T-helper 2 cell (primary cell): ENCODE results near the gene SFT2D2.
A peak's percentile ranks its signal among the peaks of the same experiment; 100 is the strongest.

Experiments
- DNase-seq, 5 experiments: peaks; one replicate each; pipeline versions ENCODE4 v3.0.0 to v3.0.0-alpha.2; 2012 to 2022

Gene SFT2D2

DNA sequence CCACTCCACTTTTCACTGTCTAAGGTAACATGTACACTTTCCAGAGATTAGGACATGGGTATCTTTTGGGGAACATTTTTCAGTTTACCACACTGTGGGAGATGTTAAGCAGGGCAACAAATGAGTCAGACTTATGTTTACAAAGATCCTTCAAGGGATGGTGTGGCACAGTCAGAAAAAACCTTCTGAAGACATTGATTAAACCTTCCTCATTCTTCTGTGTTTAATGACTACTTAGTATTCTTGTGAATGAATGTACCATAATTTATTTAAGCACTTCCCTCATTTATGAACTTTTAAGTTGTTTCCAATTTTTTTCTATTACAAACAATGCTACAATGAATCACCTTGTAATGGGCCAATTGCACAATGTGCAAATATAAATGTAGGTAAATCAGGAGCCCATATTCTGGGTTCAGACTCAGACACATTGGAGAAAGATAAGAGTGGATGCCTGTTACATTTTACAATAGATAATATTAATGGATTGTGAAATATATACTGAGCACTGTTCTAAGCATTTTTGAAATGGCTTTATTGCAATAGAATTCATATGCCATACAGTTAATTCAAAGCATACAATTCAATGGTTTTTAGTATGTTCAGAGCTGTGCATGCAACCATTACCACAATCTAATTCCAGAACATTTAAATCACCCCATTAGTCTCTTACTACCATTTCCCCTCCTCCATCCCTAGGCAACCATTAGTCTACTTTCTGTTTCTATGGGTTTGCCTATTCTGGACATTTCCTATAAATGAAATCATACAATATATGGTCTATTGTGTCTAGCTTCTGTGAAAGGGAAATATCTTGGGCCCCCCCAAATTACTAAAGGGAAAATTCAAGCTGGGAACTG lies 1.9 kb upstream of the SFT2D2 start:
- peak in 1 of 5 experiments; percentile 31 for DNase-seq

DNA sequence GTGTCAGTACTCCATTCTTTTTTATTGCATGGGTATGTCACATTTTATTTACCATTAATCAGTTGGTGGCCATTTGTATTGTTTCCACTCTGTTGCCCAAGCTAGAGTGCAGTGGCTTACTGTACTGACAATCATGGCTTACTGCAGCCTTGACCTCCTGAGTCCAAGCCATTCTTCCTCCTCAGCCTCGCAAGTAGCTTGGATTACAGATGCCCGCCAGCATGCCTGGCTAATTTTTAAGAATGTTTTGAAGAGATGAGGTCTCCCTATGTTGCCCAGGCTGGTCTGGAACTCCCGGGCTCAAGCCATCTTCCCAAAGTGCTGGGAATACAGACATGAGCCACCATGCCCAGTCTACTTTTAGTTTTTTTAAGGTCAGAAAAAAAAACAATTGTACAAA lies 813 bp upstream of the SFT2D2 start:
- no peak for DNase-seq

DNA sequence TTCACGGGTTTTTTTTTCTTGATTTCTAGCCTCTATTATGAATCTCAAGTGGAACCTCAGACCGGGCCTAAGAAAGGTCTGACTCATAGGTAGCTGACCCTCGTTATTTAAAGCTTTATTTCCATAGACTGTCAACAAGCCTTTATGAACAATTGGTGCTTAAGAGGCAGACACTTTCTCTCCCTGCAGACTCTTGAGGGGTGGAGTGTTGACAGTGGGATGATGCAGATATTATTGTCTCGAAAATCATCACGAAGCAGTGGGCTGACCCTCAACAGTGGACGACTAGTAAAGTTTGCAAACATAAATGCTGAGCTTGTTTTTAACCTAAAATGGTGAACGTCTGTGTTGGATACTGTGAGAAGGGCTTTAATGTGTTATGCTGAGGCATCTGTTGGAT lies 1.8 kb downstream of the SFT2D2 start:
- DNase-seq = no peak

DNA sequence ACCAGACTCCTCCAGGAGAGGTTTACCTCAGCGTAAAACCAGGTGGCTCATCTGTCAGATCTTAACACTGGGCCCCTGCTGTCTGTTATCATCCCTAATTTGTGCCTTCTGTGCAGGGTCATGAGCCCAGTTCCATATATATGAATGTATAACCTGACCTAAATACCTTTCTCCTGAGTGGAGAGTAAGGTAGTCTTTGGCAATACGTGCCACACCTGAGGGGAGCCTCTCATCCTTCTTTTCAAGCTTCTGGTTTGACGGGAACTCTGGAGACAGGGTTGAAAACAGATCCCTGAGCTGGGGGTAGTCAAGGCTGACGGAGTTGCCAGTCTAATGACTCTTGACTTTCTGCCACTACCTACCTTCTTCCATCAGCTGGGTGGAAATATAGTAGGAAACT lies 4.1 kb downstream of the SFT2D2 start:
- DNase-seq = no peak

DNA sequence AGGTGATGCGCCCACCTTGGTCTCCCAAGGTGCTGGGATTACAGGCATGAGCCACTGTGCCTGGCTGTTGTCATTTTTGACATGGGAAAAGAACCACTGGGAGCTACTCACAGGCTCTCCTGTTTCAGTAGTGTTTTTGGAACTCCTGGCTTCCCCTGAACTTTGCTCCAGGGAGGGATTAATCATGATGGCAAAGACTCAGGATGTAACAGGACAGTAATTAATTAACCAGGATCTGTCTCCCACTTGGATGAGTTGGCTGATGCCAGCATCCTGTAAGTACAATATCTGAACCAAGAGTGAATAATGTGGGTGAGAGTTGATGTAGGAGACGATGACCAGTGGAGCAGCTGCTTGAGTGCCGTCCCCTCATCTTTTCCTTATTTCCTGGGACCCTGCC lies 4.9 kb downstream of the SFT2D2 start:
- DNase-seq = no peak

DNA sequence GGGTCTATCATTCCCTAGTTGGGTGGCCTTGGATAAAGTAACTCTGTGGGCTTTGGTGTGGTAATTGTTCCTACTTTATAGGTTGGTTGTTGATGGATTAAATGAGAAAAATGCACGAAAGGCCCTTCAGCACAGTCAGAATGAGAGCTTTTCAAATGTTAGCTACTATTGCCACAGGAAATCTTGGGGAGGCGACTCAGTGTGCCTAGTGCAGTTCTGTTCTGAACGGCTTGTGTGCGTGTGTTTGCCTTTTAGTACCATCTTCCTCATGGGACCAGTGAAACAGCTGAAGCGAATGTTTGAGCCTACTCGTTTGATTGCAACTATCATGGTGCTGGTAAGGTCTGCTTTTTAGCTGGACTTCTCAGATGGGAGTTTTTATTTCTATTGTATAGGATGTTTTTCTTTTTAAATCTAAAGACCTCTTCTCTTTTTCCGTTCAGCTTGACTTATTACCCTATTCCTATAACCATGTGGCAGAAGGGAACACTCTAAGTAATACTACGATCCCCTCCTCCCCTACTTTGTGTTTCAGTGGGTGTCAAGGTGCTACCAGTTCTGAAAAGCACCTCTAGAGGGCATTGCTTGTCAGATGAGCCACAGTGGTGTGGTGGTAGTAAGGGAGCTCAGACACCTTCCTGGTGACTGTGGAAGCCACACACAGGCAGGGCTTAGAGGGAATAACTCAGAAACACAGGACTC lies 9.2 kb downstream of the SFT2D2 start:
- peak in 3 of 5 experiments; percentile 7 to 80 (median 17) for DNase-seq

DNA sequence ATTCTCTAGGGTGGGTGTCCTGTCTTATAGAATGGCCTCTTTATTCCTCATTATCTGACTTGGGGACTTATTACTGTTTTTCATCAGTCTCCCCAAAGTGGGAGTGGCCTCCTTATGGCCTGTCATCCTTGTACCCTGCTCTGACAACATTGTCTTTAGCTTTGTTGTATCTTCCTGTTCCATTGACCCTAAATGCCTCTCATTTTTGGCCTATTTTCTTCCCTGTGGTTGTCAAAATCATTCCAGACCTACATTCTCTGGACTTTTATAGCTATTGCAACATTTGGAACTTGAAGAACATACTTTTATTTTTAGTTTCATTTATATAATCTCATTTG lies 9.7 kb downstream of the SFT2D2 start:
- no peak for DNase-seq

DNA sequence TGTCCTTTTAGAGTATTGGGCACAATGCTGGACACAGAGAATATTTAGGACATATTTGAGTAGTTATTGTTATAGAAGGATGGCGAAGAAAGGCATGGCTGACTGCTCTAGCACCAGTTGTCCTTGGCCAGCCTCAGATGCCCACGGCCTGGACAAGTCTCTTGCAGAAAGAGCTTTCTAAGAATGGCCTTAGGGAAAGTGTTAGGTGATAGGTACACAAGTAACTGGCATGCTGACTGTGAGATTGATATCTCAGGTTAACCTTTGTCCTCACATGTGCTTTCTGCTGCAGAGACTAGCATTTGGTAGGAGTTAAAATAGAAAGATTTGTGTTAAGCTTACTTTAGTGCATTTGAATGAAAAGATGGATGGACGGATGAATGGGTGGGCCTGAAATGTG lies 10.1 kb downstream of the SFT2D2 start:
- peak in 1 of 5 experiments; percentile 51 for DNase-seq

DNA sequence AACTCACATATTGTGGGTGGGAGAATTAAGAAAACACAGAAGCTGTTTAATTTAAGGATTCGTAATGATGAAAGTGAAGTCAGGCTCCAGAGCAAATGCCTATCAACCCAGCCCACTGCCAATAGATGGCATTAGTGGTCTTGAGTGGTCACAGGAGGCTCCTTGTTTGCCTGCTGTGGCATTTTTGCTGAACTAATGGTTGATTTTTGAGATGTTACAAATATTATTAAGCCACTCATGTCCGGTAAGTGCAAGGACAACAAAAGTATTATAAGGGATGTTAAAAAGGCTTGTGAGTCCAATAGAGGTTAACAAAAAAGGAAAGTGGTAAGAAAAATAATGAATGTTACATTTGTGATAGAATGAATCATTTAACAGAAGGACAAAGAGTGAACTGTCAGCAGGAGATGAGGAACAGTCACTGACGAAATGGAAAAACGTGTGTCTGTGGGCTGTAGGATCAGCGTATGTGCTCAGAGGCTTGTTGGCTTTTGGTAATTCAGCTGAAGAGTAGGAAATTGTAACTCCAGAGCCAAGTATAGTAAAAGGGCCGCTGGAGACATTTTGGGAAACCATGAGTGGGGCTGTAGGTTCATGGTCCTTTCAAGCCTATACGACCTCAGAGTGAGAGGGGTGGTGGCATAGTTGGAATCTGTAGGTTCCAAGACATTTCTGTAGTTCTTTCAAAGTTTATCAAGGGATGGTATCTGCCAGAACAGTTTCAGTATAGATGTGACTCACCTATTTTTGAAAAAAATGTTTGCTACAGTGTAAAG lies 11.2 kb downstream of the SFT2D2 start:
- peak in 2 of 5 experiments; percentile 17 to 93 for DNase-seq

DNA sequence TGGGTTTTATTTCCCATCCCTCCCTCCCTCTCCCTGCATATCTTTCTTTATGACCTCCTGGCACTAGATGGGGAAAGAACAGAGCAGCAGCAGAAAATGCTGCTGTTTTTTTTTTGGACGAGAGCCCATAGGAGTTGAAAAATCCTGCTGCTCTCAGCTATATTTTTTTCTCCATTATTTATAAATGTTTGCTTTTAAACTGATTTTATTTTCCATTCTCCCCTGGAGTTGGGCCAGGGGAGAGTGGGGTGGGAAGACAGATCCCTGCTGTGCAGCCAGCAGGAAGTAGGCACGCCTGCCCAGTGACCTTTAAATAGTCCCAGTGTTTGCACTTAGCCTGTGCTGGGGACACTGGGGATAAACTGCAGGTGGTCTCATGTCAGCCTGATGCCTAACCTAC lies 17.4 kb downstream of the SFT2D2 start:
- DNase-seq = no peak

DNA sequence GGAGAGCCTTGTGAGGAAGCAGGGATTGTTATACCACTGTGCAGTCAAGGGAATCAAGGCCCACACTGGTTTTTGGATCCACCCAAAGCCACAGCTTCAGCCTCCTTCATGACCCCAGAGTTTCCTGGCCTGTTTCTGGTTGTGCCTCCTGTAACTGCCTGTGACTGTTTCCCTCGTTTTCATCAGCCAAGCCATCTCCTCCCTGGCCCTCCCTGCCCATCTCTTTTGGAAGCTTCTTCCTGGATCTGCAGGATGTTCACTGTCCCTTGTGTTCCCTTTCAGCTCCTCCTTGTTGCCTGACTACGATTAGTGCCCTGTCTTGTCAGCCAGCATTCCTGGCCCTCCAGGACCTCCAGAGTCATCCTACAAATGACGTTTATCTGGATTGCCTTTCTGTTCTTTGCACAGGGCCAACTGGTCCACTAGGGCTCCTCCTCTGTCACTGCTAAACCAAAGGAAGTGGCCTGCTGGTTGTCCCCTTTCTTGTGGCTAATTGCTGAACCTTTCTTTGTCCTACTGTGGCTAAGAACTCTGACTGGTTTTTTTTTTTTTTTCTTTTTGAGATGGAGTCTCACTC lies 17.9 kb downstream of the SFT2D2 start:
- DNase-seq = peak in 2 of 5 experiments; percentile 8 to 70

DNA sequence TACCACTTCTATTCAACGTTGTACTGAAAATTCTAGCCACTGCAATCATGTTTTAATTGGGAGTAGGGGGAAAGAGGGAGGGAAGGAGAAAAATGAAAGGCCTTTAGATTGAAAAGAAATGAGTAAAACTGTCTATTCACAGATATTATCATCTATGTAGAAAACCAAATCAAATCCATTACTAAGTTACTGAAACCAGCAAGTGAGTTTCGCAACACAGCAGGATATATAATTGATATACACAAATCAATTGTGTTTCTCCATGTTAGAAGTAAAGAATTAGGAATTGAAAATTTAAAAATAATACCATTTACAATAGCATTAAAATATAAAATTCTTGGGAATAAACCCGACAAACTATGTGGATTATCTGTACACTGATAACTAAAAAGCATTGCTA lies 19.2 kb downstream of the SFT2D2 start:
- DNase-seq = peak in 1 of 5 experiments; percentile 13

DNA sequence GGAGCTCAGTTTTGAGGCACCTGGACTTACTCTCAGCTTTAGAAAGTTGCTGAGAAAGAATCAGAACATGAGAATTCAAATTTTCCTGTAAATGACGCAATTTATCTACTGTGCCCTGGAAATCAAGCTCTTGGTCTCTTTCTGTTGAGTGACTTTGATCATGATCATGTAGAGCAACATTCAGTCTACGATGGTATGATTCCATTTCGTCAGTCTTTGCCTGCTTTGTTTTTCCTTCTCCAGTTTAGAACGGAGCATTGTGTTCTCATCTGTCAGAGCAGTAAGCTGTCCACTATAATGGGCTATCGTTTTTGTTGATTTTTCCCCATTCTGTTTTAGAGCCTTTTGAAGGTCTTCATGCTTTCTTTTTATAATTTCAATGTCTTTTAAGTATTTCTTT lies 20.7 kb downstream of the SFT2D2 start:
- DNase-seq = no peak

DNA sequence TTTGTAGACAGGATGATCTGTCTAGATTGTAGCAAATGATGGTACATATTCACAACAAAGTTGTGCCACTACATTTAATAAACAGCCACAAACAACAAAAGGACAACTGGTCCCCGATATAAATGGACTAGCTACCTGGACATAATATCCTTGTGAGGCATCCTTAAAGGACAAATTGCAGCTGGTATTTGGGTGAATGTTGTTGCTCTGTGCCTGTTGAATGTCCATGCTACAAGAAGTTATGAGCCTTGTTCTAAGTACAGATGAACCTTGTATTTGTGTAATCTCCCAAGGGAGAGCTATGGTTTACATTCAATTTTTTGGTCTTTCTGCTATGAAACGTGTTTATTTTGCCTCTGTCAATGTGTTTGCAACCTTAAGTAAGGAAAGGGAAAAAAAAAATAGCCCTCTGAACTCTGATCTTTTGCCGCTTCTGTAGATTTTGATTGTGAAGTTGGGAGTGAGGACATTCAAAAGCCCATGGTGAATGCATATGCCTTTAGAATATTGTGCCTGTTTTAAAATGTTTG lies 26.5 kb downstream of the SFT2D2 start:
- DNase-seq = no peak

DNA sequence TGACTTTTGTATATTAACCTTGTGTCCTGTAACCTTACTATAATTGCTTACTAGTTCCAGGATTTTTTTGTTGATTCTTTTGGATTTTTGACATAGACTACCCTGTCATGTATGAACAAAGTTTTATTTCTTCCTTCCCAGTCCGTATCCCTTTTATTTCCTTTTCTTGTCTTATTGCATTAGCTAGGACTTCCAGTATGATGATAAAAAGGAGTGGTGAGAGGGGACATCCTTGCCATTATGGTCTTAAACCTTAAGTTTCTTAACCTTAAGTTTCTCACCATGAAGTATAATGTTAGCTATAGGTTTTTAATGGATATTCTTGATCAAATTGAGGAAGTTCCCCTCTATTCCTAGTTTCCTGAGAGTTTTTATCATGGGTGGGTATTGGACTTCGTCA lies 30.4 kb downstream of the SFT2D2 start:
- DNase-seq = no peak

DNA sequence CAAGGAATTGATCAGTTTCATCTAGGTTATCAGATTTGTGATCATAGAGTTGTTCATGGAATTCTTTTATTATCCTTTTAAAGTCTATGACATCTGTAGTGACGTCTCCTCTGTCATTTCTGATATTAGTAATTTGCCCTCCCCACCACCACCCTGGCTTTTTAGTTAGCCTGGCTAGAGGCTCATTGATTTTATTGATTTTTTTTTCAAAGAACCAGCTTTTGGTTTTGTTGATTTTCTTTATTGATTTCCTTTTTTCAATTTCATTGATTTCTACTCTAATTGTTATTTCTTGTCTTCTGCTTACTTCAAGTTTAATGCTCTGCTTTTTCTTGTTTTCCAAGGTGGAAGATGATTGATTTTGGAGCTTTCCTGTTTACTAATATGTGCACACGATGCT lies 31.6 kb downstream of the SFT2D2 start:
- DNase-seq = no peak

DNA sequence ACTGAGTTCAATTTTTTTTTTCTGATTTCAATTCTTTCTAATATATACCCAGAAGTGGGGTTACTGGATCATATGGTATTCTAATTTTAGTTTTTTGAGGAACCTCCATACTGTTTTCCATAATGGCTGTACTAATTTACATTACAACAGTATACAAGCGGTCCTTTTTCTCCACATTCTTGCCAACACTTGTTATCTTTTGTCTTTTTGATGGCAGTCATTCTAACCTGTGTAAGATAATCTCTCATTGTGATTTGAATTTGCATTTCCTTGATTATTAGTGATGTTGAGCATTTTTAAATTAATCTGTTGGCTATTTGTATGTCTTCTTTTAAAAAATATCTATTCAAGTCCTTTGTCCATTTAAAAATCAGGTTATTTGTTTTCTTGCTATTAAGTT lies 33.8 kb downstream of the SFT2D2 start:
- DNase-seq = no peak

DNA sequence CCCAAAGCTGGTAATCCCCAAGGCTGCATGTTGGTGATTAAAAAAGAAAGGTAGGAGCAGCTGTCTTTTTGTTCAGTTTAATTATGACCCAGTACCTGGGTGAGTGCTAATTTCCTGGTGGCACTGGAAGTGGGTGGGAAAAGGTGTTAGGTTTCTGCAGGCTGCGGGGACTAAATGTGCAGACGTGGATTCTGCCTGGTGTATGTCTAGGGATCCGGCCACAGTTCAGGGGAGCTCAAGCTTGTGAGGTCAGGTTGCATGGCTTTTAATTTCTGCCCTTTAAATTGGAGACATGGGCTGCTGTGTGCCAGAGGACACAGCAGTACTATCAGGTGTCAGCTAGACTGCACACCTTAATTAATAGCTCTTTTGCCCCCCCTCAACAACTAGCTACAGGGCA lies 34.6 kb downstream of the SFT2D2 start:
- no peak for DNase-seq

DNA sequence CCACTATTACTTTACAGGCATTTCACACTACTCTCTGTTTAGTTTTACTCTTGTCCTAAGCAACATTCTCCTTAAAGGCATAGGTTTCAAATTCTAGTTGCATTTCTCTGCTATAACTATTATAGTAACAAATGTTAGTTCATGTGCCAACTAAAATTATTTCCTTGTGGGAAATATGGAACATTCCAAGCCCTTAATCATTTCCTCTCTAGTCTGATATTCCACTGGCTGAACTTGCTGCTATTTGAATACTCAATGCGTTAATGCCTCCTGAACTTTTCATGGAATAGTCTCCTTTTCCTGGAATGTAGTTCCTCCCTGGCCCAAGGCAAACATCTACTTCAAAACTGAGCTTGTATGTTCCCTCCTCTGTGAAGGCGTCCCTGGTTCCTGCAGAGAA lies 35.6 kb downstream of the SFT2D2 start:
- DNase-seq = no peak

DNA sequence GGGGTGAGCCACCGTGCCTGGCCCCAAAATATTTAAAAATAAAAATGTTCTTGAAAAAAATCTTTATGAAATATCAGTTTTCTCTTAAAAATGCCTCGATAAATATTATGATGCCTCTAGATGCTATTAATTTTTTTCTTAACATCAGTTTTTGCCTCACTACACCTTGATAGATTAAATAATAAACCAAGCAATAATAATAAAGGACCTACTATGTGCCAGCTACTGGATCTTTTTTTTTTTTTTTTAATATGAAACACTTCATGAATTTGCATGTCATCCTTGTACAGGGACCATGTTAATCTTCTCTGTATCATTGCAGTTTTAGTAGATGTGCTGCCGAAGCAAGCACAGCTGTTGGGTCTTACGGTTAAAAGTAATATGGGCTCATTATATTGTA lies 37.3 kb downstream of the SFT2D2 start:
- DNase-seq = no peak

DNA sequence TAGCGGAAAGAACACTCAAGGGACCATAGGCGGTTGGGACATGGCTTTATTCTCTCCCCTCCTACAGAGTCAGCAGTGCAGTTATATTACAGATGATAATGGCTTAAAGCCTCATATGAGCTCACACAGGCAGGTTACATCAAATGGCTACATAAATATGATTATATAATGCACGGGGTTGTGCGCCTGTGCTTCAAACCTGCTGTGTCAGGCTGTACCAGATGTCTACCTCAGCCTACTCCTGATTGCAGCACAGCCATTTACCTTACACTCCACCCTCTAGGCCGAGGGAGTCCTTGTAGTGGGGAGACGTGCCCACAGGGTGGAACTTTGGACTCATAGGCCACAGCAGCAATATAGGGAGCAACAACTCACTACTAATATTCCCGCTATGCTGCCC lies 38.5 kb downstream of the SFT2D2 start:
- peak in 1 of 5 experiments; percentile 40 for DNase-seq

DNA sequence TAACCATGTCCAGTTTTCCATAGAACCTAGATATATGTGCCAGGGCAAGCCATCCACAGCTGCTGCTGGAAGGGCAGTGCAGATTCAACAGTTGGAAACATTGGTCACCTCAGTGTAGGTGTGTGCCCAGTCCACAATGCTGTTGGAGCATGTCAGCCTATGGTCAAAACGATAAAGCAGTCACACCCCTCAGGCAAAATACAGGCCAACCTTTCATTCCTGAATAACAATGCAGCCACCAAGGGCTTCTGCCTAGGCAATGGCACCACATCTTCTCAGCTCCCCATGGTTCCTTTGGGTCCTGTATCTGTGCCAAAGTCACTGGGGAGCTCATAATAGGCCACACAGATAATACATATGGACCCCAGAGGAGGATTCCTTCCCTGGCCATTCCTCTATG lies 39.8 kb downstream of the SFT2D2 start:
- no peak for DNase-seq

DNA sequence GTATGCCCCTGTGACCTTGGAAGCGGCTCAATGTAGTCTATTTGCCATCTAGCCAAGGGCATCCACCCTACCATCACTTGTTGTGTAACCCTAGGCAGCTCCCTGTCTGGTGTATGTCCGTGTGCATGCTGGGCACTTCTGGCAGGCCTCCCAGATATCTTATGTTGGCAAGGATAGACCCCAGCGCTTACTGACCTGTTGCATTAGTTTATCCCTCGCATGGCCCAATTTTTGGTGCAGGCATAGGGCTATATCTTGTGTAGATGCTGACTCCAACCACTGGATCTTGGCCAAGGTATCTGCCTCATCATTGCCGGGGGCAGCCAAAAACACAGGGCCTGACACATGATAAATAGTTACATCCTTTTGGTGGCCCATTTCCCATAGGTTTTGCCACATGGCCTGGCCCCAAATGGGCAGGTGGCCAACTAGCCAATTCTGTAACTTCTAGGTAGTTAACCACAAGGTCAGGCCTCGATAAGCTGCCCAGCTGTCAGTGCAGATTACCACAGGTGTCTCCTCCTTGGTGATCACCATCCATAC lies 40.9 kb downstream of the SFT2D2 start:
- no peak for DNase-seq
